Measurements from ENCODE around the gene RNF207. TPM values are rescaled to one million over a fixed set of nuclear protein-coding genes. Genes with fewer than 3 reads are reported as not detected.

RNF207 gene
- total and polyA plus RNA-seq, 2 of the 8 experiments (the other 6 are each of a cell fraction or from before 2014, with no cell fraction given): 3.9 to 5.4 TPM

DNA sequence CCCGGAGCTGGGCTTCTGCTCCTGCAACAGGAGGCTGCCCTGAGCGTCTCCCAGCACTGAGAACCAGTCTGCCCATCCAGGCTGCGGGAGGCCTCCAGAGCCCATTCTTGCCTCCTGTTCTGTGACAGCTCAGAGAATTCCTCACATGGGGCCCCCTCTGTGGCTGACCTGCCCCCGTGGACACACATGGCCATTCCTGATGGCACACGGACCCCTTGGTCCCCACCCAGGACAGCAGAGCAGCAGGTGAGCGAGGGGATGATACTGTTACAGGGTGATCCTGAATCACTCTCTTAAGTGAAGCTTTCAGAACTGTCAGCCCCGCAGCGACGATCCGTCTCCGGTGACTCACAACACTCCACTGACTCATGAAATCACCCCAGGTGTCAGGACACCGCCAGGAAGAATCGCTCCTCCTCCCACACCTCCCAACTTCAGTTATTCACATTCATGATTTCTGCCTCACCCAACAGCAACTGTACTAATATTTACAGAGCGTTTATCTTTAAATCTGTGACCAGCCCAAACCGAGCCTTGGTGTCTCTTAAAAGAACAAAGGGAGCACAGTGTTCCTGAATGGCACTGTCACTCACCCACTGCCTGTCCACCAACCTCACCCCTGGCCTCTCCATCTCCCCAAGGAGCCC is 48.3 kb upstream of the RNF207 start:
- H4K20me1 ChIP-seq (replicated peaks in 1 of 2; ENCODE audit: control insufficient read depth in 1 of 2, insufficient read depth in 2 of 2, low read length in 2 of 2): peaks cover 0 to 4% of the 10 kb centered on the region in 2 experiments
- H3K9ac ChIP-seq (replicated peaks in 1 of 4; ENCODE audit: extremely low read depth in 1 of 4, low read depth in 3 of 4, low read length in 3 of 4): no peak overlapping the region
- no peak overlapping the region for H3K4me2 ChIP-seq (ENCODE audit: insufficient read depth in 1 of 2, low read depth in 2 of 2, low read length in 2 of 2)
- no peak overlapping the region for H2AFZ ChIP-seq (ENCODE audit: low read length)
- no peak overlapping the region for H3K4me3 ChIP-seq (ENCODE audit: extremely low read depth in 1 of 4, insufficient read depth in 2 of 4, low read depth in 3 of 4, low read length in 4 of 4)
- H2BK5ac ChIP-seq (ENCODE audit: low read depth, low read length): no peak overlapping the region
- no peaks in the 10 kb centered on the region for H3K23me2 ChIP-seq (ENCODE audit: low read depth, low read length)
- ChIA-PET POLR2A (ENCODE audit: partially characterized antibody) (interaction anchor here (0.7 to 1.1 kb wide), 2 partner anchors 12 to 24 kb away, joined by 3 to 4 read pairs; no protein-coding TSS in a partner anchor), CTCF (ENCODE audit: partially characterized antibody) (interaction anchor here (0.7 to 2.7 kb wide), 10 partner anchors 10 to 116 kb away, joined by 3 to 8 read pairs (median 3); no protein-coding TSS in a partner anchor)
- no peaks in the 10 kb centered on the region for H3K79me1 ChIP-seq (ENCODE audit: low read depth, low read length)
- no peak for FAIRE-seq
- no peak overlapping the region for H2BK120ac ChIP-seq (replicated peaks; ENCODE audit: low read depth, low read length)
- no peak overlapping the region for H3K18ac ChIP-seq (ENCODE audit: extremely low read depth, low read length)
- H2AK5ac ChIP-seq (ENCODE audit: low read depth, low read length): no peak overlapping the region
- no peaks in the 10 kb centered on the region for H3K79me2 ChIP-seq (ENCODE audit: control insufficient read depth in 1 of 2, insufficient read depth in 2 of 2, low read length in 2 of 2)
- H3K9me3 ChIP-seq (ENCODE audit: insufficient read depth in 2 of 2, low read depth in 1 of 2, low read length in 1 of 2): no peaks in the 10 kb centered on the region
- H3K56ac ChIP-seq (replicated peaks; ENCODE audit: insufficient read length, low read depth, low read length): no peak overlapping the region
- H2BK15ac ChIP-seq (ENCODE audit: low read length): no peak overlapping the region
- peaks cover 0 to 15% (median 2%) of the 10 kb centered on the region in 4 experiments; a peak in 4 of 7 replicates for H3K4me1 ChIP-seq (replicated peaks in 1 of 4; ENCODE audit: control insufficient read depth in 3 of 4, insufficient read depth in 4 of 4, low read length in 3 of 4)
- H4K91ac ChIP-seq (replicated peaks; ENCODE audit: insufficient read length, low read length): no peak overlapping the region
- no peak overlapping the region for H3K27ac ChIP-seq (ENCODE audit: low read depth, low read length)
- DNase-seq (ENCODE audit: low read depth in 1 of 2, low spot score in 2 of 2): no peak
- H2BK12ac ChIP-seq (ENCODE audit: low read depth, low read length): no peak overlapping the region
- no peak overlapping the region for H4K8ac ChIP-seq (ENCODE audit: extremely low read depth, insufficient read depth, low read length)
- no peak overlapping the region for H2BK20ac ChIP-seq (ENCODE audit: low read length)
- WGBS, 2 experiments (ENCODE audit: extremely low coverage in 1 of 2, insufficient coverage in 1 of 2, insufficient read length in 1 of 2, insufficient replicate concordance in 2 of 2, low coverage in 1 of 2, low lambda C conversion rate in 2 of 2, missing lambda C conversion rate in 1 of 2): 66% methylated on average over 15 of the region's 15 CpGs; no CpG with 5 or more reads in 1 of the 2 experiments
- H3K14ac ChIP-seq (ENCODE audit: insufficient read length): no peak overlapping the region
- no peaks in the 10 kb centered on the region for H3K27me3 ChIP-seq (replicated peaks in 1 of 4; ENCODE audit: control insufficient read depth in 3 of 4, extremely low read depth in 1 of 4, insufficient read depth in 3 of 4, low read length in 3 of 4)
- no peak overlapping the region for H3K23ac ChIP-seq (ENCODE audit: insufficient read length)
- H3K36me3 ChIP-seq (ENCODE audit: control insufficient read depth in 2 of 4, insufficient read depth in 4 of 4, low read length in 3 of 4): no peaks in the 10 kb centered on the region
- no peak overlapping the region for H3K4ac ChIP-seq (replicated peaks; ENCODE audit: insufficient read length, low read depth, low read length)
- H4K5ac ChIP-seq (ENCODE audit: insufficient read length, low read depth, low read length): no peak overlapping the region
- TF ChIP-seq FOSL1 (IDR thresholded peaks at IDR 0.05; ENCODE audit: insufficient read depth, low read depth, low read length) (no peak), KDM1A (IDR thresholded peaks at IDR 0.05; ENCODE audit: borderline replicate concordance, low read length) (no peak), RBBP5 (IDR thresholded peaks at IDR 0.05; ENCODE audit: borderline replicate concordance, low read depth, low read length) (no peak), EGR1 (IDR thresholded peaks at IDR 0.05; ENCODE audit: borderline replicate concordance, low read depth, low read length) (no peak), JUND (IDR thresholded peaks at IDR 0.05; ENCODE audit: low read length) (no peak), CHD1 (IDR thresholded peaks at IDR 0.05; ENCODE audit: low read depth, low read length) (no peak), TAF7 (optimal IDR thresholded peaks at IDR 0.05; ENCODE audit: borderline replicate concordance, low read depth, low read length) (no peak), BCL11A (IDR thresholded peaks at IDR 0.05; ENCODE audit: low read depth in 2 of 2, low read length in 2 of 2) (no peak), NRF1 (IDR thresholded peaks at IDR 0.05; ENCODE audit: low read depth, low read length) (no peak), BRCA1 (IDR thresholded peaks at IDR 0.05; ENCODE audit: low read depth, low read length) (no peak), ZNF274 (IDR thresholded peaks at IDR 0.05; ENCODE audit: borderline replicate concordance, extremely low read depth, low read length) (no peak)
- TF ChIP-seq, protein P1, sequence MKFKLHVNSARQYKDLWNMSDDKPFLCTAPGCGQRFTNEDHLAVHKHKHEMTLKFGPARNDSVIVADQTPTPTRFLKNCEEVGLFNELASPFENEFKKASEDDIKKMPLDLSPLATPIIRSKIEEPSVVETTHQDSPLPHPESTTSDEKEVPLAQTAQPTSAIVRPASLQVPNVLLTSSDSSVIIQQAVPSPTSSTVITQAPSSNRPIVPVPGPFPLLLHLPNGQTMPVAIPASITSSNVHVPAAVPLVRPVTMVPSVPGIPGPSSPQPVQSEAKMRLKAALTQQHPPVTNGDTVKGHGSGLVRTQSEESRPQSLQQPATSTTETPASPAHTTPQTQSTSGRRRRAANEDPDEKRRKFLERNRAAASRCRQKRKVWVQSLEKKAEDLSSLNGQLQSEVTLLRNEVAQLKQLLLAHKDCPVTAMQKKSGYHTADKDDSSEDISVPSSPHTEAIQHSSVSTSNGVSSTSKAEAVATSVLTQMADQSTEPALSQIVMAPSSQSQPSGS (IDR thresholded peaks at IDR 0.05; ENCODE audit: low read length): no peak
